Stomach (tissue), 8 donors: ENCODE data around the gene ABCC10. TPM values are rescaled to one million over a fixed set of nuclear protein-coding genes. Genes with fewer than 3 reads are reported as not detected.

Experiments
- polyA plus RNA-seq, 3 donors: library from polyadenylated mRNA; stranded (reverse); fragments of 200-250 nt; gene quantifications; one replicate each; pipeline ENCODE4 v1.2.3, GENCODE V29; 2013
- small RNA-seq, 4 donors: library from RNA; depleted of rRNA; stranded (forward); fragments of <200 nt; gene quantifications; one replicate each; pipeline ENCODE3, GENCODE V24; 2016
- total RNA-seq, 5 donors: library from RNA; depleted of rRNA; stranded (reverse); fragments of >200 nt; gene quantifications; one replicate each; pipeline versions ENCODE4 v1.1.0 to v1.2.3, GENCODE V29; 2014 to 2016
- donor health status: healthy with polysubstance abuse.
- donor health status: Bipolar disorder and iron deficiency.
- donor health status: healthy.

ABCC10 gene
- total and polyA plus RNA-seq, 8 donors, result 7.9 to 67.4 (median 29.6) TPM

Small RNA genes lying within 50 kb of the gene (small RNA-seq; reads per million reads assigned to genes)
- gene MIR6780B, result 0 to 0.31 (median 0.10) reads per million in 4 donors
- gene RNU6-1113P, result 0 reads per million in 4 donors

Other genes starting within 250 kb of the ABCC10 start
- 100 to 1,000 TPM in 1 of 5 donors, 10 to 100 TPM in 4; 22.8 to 120 (median 53.9) TPM for gene CUL9, start 245.3 kb upstream of the ABCC10 start, total RNA-seq
- 10 to 100 TPM; 35.7 to 49.7 (median 40.3) TPM for gene CUL9, start 245.3 kb upstream of the ABCC10 start, polyA plus RNA-seq
- gene DNPH1, start 198.1 kb upstream of the ABCC10 start, total RNA-seq, result 100 to 1,000 TPM in 1 of 5 donors, 10 to 100 TPM in 3, not detected in 1; 42.9 to 136 (median 66.5) TPM
- gene DNPH1, start 198.1 kb upstream of the ABCC10 start, polyA plus RNA-seq, result 100 to 1,000 TPM; 109 to 158 (median 113) TPM
- gene TTBK1, start 184.1 kb upstream of the ABCC10 start, total RNA-seq, result under 1 TPM in 2 of 5 donors, not detected in 3; 0.14 to 0.37 TPM
- under 1 TPM; 0.05 to 0.15 (median 0.12) TPM for gene TTBK1, start 184.1 kb upstream of the ABCC10 start, polyA plus RNA-seq
- not detected for gene SLC22A7, start 129.3 kb upstream of the ABCC10 start, total RNA-seq
- not detected for gene SLC22A7, start 129.3 kb upstream of the ABCC10 start, polyA plus RNA-seq
- under 1 TPM in 1 of 5 donors, not detected in 4; 0.92 TPM for gene CRIP3, start 118.7 kb upstream of the ABCC10 start, total RNA-seq
- gene CRIP3, start 118.7 kb upstream of the ABCC10 start, polyA plus RNA-seq, result 1 to 10 TPM in 1 of 3 donors, under 1 TPM in 1, not detected in 1; 0.37 to 1.6 TPM
- gene ZNF318, start 57.9 kb upstream of the ABCC10 start, total RNA-seq, result 10 to 100 TPM in 3 of 5 donors, 1 to 10 TPM in 2; 5.8 to 13.3 (median 12.3) TPM
- 1 to 10 TPM; 2.6 to 4.8 (median 2.6) TPM for gene ZNF318, start 57.9 kb upstream of the ABCC10 start, polyA plus RNA-seq
- under 1 TPM in 1 of 5 donors, not detected in 4; 0.37 TPM for gene DLK2, start 28.0 kb downstream of the ABCC10 start, total RNA-seq
- 10 to 100 TPM in 1 of 3 donors, not detected in 2; 17.0 TPM for gene DLK2, start 28.0 kb downstream of the ABCC10 start, polyA plus RNA-seq
- gene TJAP1, start 50.0 kb downstream of the ABCC10 start, total RNA-seq, result 100 to 1,000 TPM in 1 of 5 donors, 10 to 100 TPM in 2, 1 to 10 TPM in 2; 8.4 to 182 (median 15.2) TPM
- gene TJAP1, start 50.0 kb downstream of the ABCC10 start, polyA plus RNA-seq, result 10 to 100 TPM; 10.8 to 17.5 (median 13.1) TPM
- gene LRRC73, start 82.8 kb downstream of the ABCC10 start, total RNA-seq, result 1 to 10 TPM in 1 of 5 donors, under 1 TPM in 1, not detected in 3; 0.55 to 1.0 TPM
- gene LRRC73, start 82.8 kb downstream of the ABCC10 start, polyA plus RNA-seq, result under 1 TPM; 0.30 to 0.31 (median 0.31) TPM
- 100 to 1,000 TPM in 1 of 5 donors, 10 to 100 TPM in 4; 18.7 to 107 (median 62.0) TPM for gene YIPF3, start 89.4 kb downstream of the ABCC10 start, total RNA-seq
- gene YIPF3, start 89.4 kb downstream of the ABCC10 start, polyA plus RNA-seq, result 10 to 100 TPM; 49.3 to 77.4 (median 53.2) TPM
- gene POLR1C, start 89.5 kb downstream of the ABCC10 start, total RNA-seq, result 10 to 100 TPM; 16.9 to 31.6 (median 26.8) TPM
- 10 to 100 TPM; 14.7 to 36.2 (median 23.3) TPM for gene POLR1C, start 89.5 kb downstream of the ABCC10 start, polyA plus RNA-seq
- 10 to 100 TPM in 4 of 5 donors, 1 to 10 TPM in 1; 4.6 to 46.1 (median 27.7) TPM for gene XPO5, start 148.5 kb downstream of the ABCC10 start, total RNA-seq
- 10 to 100 TPM in 1 of 3 donors, 1 to 10 TPM in 2; 5.5 to 10.7 (median 5.7) TPM for gene XPO5, start 148.5 kb downstream of the ABCC10 start, polyA plus RNA-seq
- 10 to 100 TPM in 1 of 5 donors, 1 to 10 TPM in 4; 5.8 to 47.8 (median 7.9) TPM for gene POLH, start 148.6 kb downstream of the ABCC10 start, total RNA-seq
- gene POLH, start 148.6 kb downstream of the ABCC10 start, polyA plus RNA-seq, result 1 to 10 TPM; 1.8 to 6.9 (median 2.4) TPM
- 10 to 100 TPM; 32.6 to 83.8 (median 66.3) TPM for gene GTPBP2, start 201.7 kb downstream of the ABCC10 start, total RNA-seq
- 10 to 100 TPM; 26.3 to 48.4 (median 42.3) TPM for gene GTPBP2, start 201.7 kb downstream of the ABCC10 start, polyA plus RNA-seq
- gene MAD2L1BP, start 208.3 kb downstream of the ABCC10 start, total RNA-seq, result 100 to 1,000 TPM in 1 of 5 donors, 10 to 100 TPM in 3, 1 to 10 TPM in 1; 7.8 to 282 (median 21.8) TPM
- gene MAD2L1BP, start 208.3 kb downstream of the ABCC10 start, polyA plus RNA-seq, result 10 to 100 TPM; 21.1 to 33.9 (median 23.3) TPM
- under 1 TPM in 1 of 5 donors, not detected in 4; 0.18 TPM for gene RSPH9, start 217.5 kb downstream of the ABCC10 start, total RNA-seq
- gene RSPH9, start 217.5 kb downstream of the ABCC10 start, polyA plus RNA-seq, result under 1 TPM; 0.28 to 0.92 (median 0.56) TPM